ENCODE data around the gene SNRNP70.

DNA sequence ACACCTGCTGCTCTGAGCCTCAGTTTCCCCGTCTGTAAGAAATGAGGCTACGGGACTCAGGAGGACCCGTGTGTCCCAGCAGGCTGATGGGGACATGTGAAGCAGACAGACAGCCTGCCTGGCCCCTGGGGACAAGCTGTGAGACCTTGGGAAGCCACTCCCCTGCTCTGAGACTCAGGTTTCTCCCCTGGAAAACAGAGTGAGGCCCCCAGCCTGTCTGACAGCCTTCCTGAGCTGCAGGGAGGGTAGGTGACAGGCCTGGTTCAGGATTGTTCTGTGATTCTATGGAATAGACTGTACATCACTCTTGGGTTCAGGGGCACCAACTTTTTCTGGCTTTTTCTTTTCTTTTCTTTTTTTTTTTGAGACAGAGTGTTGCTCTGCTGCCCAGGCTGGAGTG lies 17.7 kb upstream of the SNRNP70 start:
- no peak for TF ChIP-seq EZH2 (IDR thresholded peaks at IDR 0.05)
- TF ChIP-seq POLR2AphosphoS5 (IDR thresholded peaks at IDR 0.05; ENCODE audit: borderline replicate concordance, low read depth, low read length) = no peak
